HFF-Myc (cell line): ENCODE data around the gene MCM3AP.

ENCODE experiments used
- DNase-seq: peaks from one replicate; pipeline ENCODE4 v3.0.0-alpha.2; 2011; ENCODE audit warnings: low read depth; ENCODE audit errors: extremely low read depth
- H3K4me3 ChIP-seq: replicated peaks from 2 replicates; pipeline ENCODE4 v1.5.1; 2011; ENCODE audit warnings: low read depth, mild to moderate bottlenecking, control low read depth, low read length
- TF ChIP-seq, protein P1 (sequence below): IDR thresholded peaks from 2 replicates; pipeline ENCODE4 v1.5.1; 2012; ENCODE audit warnings: mild to moderate bottlenecking, low read depth, low read length, control low read depth; ENCODE audit errors: missing control alignments

MCM3AP gene

GRCh38 chr21:46220847-46221246 is 64.6 kb downstream of the MCM3AP start:
- DNase-seq, result no peak
- TF ChIP-seq, protein P1, sequence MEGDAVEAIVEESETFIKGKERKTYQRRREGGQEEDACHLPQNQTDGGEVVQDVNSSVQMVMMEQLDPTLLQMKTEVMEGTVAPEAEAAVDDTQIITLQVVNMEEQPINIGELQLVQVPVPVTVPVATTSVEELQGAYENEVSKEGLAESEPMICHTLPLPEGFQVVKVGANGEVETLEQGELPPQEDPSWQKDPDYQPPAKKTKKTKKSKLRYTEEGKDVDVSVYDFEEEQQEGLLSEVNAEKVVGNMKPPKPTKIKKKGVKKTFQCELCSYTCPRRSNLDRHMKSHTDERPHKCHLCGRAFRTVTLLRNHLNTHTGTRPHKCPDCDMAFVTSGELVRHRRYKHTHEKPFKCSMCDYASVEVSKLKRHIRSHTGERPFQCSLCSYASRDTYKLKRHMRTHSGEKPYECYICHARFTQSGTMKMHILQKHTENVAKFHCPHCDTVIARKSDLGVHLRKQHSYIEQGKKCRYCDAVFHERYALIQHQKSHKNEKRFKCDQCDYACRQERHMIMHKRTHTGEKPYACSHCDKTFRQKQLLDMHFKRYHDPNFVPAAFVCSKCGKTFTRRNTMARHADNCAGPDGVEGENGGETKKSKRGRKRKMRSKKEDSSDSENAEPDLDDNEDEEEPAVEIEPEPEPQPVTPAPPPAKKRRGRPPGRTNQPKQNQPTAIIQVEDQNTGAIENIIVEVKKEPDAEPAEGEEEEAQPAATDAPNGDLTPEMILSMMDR, result no peak
- no peak overlapping the region for H3K4me3 ChIP-seq

DNA sequence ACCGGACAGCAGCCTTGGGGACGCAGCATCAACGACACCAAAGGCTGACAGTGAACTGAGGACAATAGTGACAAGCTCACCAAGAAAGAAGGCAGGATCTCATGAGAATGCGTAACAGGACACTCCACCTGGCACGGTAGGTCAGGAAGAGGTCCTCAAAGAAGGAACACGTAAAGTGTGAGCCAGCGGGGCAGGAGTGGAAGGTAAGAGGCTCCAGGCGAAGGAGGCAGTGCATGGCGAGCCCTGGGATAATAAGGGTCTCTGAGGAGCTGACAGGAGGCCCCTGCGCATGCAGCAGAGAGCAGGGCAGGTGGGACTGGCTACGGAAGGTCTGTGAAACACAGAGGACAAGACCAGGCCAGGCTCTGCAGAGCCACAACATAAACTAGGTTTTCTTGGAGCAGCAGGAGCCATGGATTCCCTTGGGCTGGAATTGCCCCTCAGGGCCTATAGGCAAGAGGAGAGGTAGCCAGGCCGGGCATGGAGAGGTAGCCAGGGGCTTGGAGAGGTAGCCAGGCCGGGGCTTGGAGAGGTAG is 65.1 kb downstream of the MCM3AP start:
- no peak for DNase-seq
- H3K4me3 ChIP-seq, result no peak overlapping the region
- TF ChIP-seq, protein P1, result no peak

DNA sequence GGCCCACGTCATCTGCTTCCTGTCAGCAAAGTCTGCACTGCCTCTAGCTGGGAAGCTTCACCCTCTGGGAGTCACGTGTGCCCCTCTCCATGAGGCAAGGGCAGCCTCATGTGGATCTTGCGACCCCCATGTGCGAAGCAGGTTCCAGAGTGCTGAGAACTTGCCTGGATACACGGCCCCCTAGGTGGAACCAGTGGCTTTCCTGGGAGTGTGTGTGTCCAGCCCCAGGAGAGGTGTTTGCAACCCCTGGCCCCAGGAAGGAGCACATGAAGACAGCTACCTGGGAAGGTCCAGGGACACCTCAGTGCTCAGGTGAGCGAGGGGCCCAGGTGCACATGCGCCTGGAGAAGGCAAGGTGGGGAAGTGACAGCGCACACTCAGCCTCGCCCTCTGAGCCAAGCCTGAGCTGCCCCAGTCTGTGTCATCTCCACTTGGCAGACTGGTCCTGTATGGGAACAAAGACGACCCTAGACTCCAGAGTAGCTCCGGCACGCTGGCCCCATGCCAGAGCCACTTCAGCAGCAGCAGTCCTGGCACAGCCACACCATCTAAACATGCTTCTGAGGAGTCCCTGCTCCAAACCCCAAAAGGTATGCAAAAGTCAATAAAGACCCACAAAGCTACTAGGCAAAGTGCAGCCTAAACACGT is 65.7 kb downstream of the MCM3AP start:
- H3K4me3 ChIP-seq, result no peak overlapping the region
- DNase-seq, result no peak
- TF ChIP-seq, protein P1, result no peak

- DNase-seq, result no peak
- H3K4me3 ChIP-seq, result no peak overlapping the region
- TF ChIP-seq, protein P1, result no peak
Measured at GRCh38 chr21:46218906-46219590, 66.4 kb downstream of the MCM3AP start.

GRCh38 chr21:46217511-46218196 is 67.8 kb downstream of the MCM3AP start:
- TF ChIP-seq, protein P1, result no peak
- no peak overlapping the region for H3K4me3 ChIP-seq
- no peak for DNase-seq

GRCh38 chr21:46216132-46216747 is 69.2 kb downstream of the MCM3AP start:
- TF ChIP-seq, protein P1, result no peak
- H3K4me3 ChIP-seq, result no peak overlapping the region
- no peak for DNase-seq
